Keratinocyte (primary cell): Measurements from ENCODE around the gene MST1. TPM values are rescaled to one million over a fixed set of nuclear protein-coding genes. Genes with fewer than 3 reads are reported as not detected.

Experiments used
- DNase-seq: peaks from one replicate; pipeline ENCODE4 v3.0.0-alpha.2; 2011; ENCODE audit warnings: low read depth, missing footprints, low spot score
- FAIRE-seq: peaks from 2 replicates; lab custom pipeline; 2011; peaks lifted over from hg19 to GRCh38; lab: Jason Lieb, UNC
- H2AFZ ChIP-seq: 2 replicates; pipeline ENCODE4 v1.6.0; 2012; ENCODE audit warnings: low read length, control low read depth, inconsistent platforms; ENCODE audit not compliant: control insufficient read depth
- H3K27ac ChIP-seq: 2 replicates; pipeline ENCODE4 v1.5.1; 2011; ENCODE audit warnings: low read length; ENCODE audit not compliant: control insufficient read depth, insufficient read depth
- H3K27me3 ChIP-seq: 3 replicates; pipeline ENCODE4 v1.6.0; 2011; ENCODE audit warnings: low read length; ENCODE audit not compliant: control insufficient read depth, insufficient read depth; ENCODE audit errors: extremely low read depth
- H3K36me3 ChIP-seq, 2 experiments: 2 replicates in 1 of 2; 3 replicates in 1 of 2; pipeline ENCODE4 v1.5.1; 2011; ENCODE audit warnings: low read length in 2 of 2, mild to moderate bottlenecking in 1 of 2; ENCODE audit not compliant: control insufficient read depth in 2 of 2, insufficient read depth in 2 of 2; ENCODE audit errors: extremely low read depth in 1 of 2
- H3K4me1 ChIP-seq: 3 replicates; pipeline ENCODE4 v1.5.1; 2011; ENCODE audit warnings: low read length; ENCODE audit not compliant: control insufficient read depth, insufficient read depth; ENCODE audit errors: extremely low read depth
- H3K4me2 ChIP-seq: 3 replicates; pipeline ENCODE4 v1.6.0; 2011; ENCODE audit warnings: low read depth, low read length; ENCODE audit not compliant: control insufficient read depth, insufficient read depth; ENCODE audit errors: extremely low read depth
- H3K4me3 ChIP-seq, 3 experiments: fragments of 200-600 bp in 1 of 3; sonication (generic) in 1 of 3; 2 replicates in 2 of 3; 3 replicates in 1 of 3; pipeline ENCODE4 v1.5.1; 2011 to 2016; ENCODE audit warnings: low read length in 3 of 3, mild to moderate bottlenecking in 3 of 3, control low read depth in 2 of 3, inconsistent platforms in 1 of 3, low read depth in 1 of 3, mixed read lengths in 1 of 3, mixed run types in 1 of 3, moderate library complexity in 1 of 3; ENCODE audit not compliant: control insufficient read depth in 2 of 3, insufficient read depth in 2 of 3; ENCODE audit errors: extremely low read depth in 1 of 3
- H3K79me2 ChIP-seq: 2 replicates; pipeline ENCODE4 v1.6.0; 2012; ENCODE audit warnings: low read length; ENCODE audit not compliant: control insufficient read depth, insufficient read depth
- H3K9ac ChIP-seq: 3 replicates; pipeline ENCODE4 v1.6.0; 2011; ENCODE audit warnings: low read length; ENCODE audit not compliant: control insufficient read depth, insufficient read depth; ENCODE audit errors: extremely low read depth
- H3K9me1 ChIP-seq: 3 replicates; pipeline ENCODE4 v1.6.0; 2011; ENCODE audit warnings: low read length; ENCODE audit not compliant: control insufficient read depth, insufficient read depth; ENCODE audit errors: extremely low read depth
- H3K9me3 ChIP-seq: 2 replicates; pipeline ENCODE4 v1.5.1; 2012; ENCODE audit warnings: low read depth, low read length; ENCODE audit not compliant: control insufficient read depth
- H4K20me1 ChIP-seq: 3 replicates; pipeline ENCODE4 v1.6.0; 2011; ENCODE audit warnings: low read length; ENCODE audit not compliant: control insufficient read depth, insufficient read depth; ENCODE audit errors: extremely low read depth
- EZH2 ChIP-seq: IDR thresholded peaks from one replicate; pipeline ENCODE4 v1.6.1; 2012; ENCODE audit warnings: inconsistent platforms, mild to moderate bottlenecking, low read length, moderate library complexity
- dilution Hi-C: fragments of 300-500 bp; cut with MboI; formaldehyde crosslinking; loops from one replicate; pipeline ENCODE4 v1.7.0; 2020; ENCODE audit warnings: low sequenced_read_pairs; ENCODE audit not compliant: extremely low pct_ligation_motif_present
- polyA plus RNA-seq, 5 experiments: library from polyadenylated mRNA; depleted of rRNA in 3 of 5; stranded (reverse) in 3 of 5; stranded (forward) in 1 of 5; unstranded in 1 of 5; fragments of >200 nt; gene quantifications; 1 replicate in 1 of 5; 2 replicates in 3 of 5; 3 replicates in 1 of 5; pipeline versions ENCODE4 v1.2.1 to v1.2.3, GENCODE V29; 2011 to 2012; ENCODE audit warnings: missing spikeins in 2 of 5, low read depth in 1 of 5, low replicate concordance in 1 of 5
- TF ChIP-seq, protein P1 (sequence below), 3 experiments: IDR thresholded peaks in 1 of 3; conservative IDR thresholded peaks in 1 of 3; optimal IDR thresholded peaks in 1 of 3; 2 replicates in 2 of 3; 3 replicates in 1 of 3; pipeline versions ENCODE3 to v1.5.1; 2011; ENCODE audit warnings: low read length in 3 of 3, mild to moderate bottlenecking in 3 of 3, moderate library complexity in 2 of 3, control low read depth in 1 of 3, inconsistent platforms in 1 of 3; ENCODE audit not compliant: insufficient read depth in 2 of 3; ENCODE audit errors: extremely low read depth in 1 of 3

Gene MST1
- polyA plus RNA-seq, 1 donor (not counting 4 experiments of a cell fraction or from before 2014, with no cell fraction given) = 5.2 TPM

GRCh38 chr3:49670940-49671290, 18.4 kb downstream of the MST1 start:
- dilution Hi-C loops = loop anchor here (25.0 kb wide), 1 partner anchor 109 kb away; the partner anchor contains the start of gene BSN
- Histone ChIP-seq H2AFZ (no peak overlapping the region), H3K79me2 (peaks cover 12% of the 10 kb centered on the region), H3K4me3 (no peak overlapping the region), H3K27ac (no peak overlapping the region), H4K20me1 (no peaks in the 10 kb centered on the region), H3K9me3 (no peaks in the 10 kb centered on the region), H3K9me1 (no peaks in the 10 kb centered on the region), H3K36me3 (peaks cover 0 to 3% of the 10 kb centered on the region in 2 experiments), H3K4me2 (no peak overlapping the region), H3K4me1 (peaks cover 20% of the 10 kb centered on the region), H3K9ac (no peak overlapping the region), H3K27me3 (no peaks in the 10 kb centered on the region)
- FAIRE-seq = no peak
- DNase-seq = no peak
- TF ChIP-seq, protein P1, sequence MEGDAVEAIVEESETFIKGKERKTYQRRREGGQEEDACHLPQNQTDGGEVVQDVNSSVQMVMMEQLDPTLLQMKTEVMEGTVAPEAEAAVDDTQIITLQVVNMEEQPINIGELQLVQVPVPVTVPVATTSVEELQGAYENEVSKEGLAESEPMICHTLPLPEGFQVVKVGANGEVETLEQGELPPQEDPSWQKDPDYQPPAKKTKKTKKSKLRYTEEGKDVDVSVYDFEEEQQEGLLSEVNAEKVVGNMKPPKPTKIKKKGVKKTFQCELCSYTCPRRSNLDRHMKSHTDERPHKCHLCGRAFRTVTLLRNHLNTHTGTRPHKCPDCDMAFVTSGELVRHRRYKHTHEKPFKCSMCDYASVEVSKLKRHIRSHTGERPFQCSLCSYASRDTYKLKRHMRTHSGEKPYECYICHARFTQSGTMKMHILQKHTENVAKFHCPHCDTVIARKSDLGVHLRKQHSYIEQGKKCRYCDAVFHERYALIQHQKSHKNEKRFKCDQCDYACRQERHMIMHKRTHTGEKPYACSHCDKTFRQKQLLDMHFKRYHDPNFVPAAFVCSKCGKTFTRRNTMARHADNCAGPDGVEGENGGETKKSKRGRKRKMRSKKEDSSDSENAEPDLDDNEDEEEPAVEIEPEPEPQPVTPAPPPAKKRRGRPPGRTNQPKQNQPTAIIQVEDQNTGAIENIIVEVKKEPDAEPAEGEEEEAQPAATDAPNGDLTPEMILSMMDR (optimal IDR thresholded peaks at IDR 0.05 in 1 of 3, IDR thresholded peaks at IDR 0.05 in 1 of 3, conservative IDR thresholded peaks at IDR 0.05 in 1 of 3; ENCODE audit: extremely low read depth in 1 of 3, insufficient read depth in 2 of 3, low read length in 3 of 3) = no peak
- TF ChIP-seq EZH2 = no peak

DNA sequence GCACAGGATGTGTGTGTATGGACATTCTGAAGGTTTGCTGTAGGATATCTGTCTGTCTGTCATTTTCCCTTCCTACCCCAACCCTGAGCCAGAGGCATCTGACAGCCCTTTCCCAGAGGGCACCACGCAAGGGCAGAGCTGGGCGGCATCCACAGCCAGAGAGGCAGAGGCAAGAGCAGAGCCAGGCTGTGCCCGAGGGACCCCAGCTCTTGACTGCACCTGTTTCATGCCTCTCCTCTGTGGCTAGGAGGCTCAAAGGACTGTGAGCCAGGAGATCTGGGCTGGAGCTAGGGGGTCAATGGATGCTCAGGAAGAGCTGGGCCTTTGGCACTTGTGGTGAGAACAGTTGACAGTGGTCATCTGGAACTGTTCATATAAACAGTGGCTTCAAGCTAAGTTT, 19.9 kb downstream of the MST1 start:
- H3K4me3 ChIP-seq = no peak overlapping the region

More for the DNA sequence above, 19.9 kb downstream of the MST1 start:
- dilution Hi-C loops = loop anchor here (25.0 kb wide), 1 partner anchor 107 kb away; the partner anchor contains the start of gene BSN
- FAIRE-seq (no peak), DNase-seq (no peak)
- Histone ChIP-seq H3K9me3 (no peaks in the 10 kb centered on the region), H3K9ac (no peak overlapping the region), H3K9me1 (no peaks in the 10 kb centered on the region), H3K4me1 (peaks cover 14% of the 10 kb centered on the region), H3K27ac (no peak overlapping the region), H3K4me2 (no peak overlapping the region), H3K79me2 (peaks cover under 1% of the 10 kb centered on the region), H3K36me3 (no peaks in the 10 kb centered on the region), H3K27me3 (no peaks in the 10 kb centered on the region), H4K20me1 (no peaks in the 10 kb centered on the region), H2AFZ (no peak overlapping the region)
- TF ChIP-seq, protein P1 (optimal IDR thresholded peaks at IDR 0.05 in 1 of 3, IDR thresholded peaks at IDR 0.05 in 1 of 3, conservative IDR thresholded peaks at IDR 0.05 in 1 of 3; ENCODE audit: extremely low read depth in 1 of 3, insufficient read depth in 2 of 3, low read length in 3 of 3) = no peak
- no peak for TF ChIP-seq EZH2
